GM18861 (cell line): ENCODE measurements around the gene MEOX1.

Experiments
- ATAC-seq: cut with Tn5 transposase; IDR thresholded peaks from one replicate; pipeline ENCODE4 v1.9.1; 2021; ENCODE audit not compliant: unreplicated experiment

Gene MEOX1

DNA sequence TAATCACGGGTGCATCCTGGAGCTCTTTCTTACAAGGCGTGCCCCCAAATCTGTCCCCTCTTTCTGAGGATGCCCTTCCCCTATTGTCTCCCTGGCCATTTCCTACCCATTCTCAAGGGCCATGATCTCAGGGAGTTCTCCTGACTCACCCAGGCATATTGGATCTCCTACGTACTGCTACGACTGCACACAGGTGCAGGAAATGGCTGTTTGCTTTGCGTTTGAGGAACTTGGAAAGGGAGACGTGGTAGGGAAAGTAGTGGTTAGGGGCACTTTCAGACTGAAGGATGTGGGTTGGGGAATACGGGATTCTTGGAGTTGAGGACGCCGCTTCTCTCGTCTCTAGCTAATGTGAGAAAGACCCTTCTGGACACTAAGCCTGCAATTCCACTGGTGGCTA, 18.7 kb upstream of the MEOX1 start:
- no peak for ATAC-seq

DNA sequence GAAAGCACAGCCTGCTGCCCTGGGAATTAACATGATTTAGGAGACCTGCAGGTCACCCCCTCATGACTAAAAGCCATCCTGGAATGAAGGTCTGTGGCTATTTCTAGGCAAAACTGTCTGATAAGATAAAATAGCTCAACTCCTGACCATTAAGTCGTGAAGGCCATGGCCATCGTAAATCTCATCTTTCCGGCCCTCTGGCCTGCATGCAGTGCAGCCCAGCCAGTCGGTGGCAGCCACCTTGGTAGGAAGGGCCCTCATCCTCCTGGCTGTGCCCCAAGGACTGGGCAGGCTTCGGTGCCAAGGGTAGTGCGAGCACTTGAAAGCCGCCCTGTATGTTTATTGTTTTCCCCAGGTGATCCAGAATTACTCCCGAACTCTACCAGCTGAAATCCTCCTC, 18.2 kb upstream of the MEOX1 start:
- ATAC-seq, result no peak

DNA sequence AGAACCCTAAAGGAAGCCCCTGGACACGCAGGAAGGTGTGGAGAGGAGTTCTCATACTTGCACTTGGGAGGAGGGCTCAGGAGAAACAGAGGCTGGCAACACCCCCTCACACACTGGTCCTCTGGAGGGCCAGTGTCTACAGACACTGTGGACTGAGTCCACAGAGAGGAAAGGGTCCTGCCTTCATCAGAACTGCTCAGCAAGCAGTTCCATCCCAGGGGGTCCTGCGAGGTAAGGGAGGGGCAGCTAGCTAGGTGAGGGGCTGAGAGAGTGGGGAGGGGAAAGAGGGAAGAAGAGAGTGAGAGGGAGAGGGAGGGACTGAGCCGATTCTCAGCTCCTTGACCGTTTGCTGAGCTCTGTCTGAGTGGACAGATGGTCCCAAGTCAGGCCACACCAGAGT, 17.7 kb upstream of the MEOX1 start:
- no peak for ATAC-seq

DNA sequence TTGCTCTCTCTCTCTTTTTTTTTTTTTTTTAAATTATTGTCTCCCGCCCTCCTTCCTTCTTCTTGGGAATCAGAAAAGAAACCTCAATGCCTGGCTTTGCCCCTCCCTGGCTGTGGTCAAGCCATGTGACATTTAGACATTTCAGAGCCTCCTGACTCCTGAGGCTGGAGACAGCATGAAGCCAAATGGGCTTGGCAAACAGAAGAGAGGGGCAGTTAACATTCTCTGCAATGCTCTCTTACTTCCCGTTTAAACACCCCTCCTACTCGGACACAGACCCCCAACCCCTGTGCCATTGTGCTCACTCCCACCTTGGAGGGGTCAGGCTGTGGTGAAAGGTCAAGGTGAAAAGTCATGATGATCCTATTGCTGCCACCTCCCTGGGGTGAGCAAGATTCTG, 14.7 kb upstream of the MEOX1 start:
- ATAC-seq, result no peak

DNA sequence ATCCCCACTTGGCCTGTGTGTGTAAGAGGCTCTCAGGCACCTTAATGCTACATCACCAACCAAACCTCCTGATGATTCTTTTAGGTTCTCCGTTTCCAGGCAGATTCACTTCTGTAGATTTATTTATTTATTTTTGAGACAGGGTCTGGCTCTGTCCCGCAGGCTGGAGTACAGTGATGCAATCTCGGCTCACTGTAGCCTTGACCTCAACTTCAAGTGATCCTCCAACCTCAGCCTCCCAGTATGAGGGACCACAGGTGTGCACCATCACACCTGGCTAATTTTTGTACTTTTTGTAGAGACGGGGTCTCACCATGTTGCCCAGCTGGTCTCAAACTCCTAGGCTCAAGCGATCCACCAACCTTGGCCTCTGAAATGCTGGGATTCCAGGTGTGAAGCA, 12.7 kb upstream of the MEOX1 start:
- ATAC-seq, result no peak

DNA sequence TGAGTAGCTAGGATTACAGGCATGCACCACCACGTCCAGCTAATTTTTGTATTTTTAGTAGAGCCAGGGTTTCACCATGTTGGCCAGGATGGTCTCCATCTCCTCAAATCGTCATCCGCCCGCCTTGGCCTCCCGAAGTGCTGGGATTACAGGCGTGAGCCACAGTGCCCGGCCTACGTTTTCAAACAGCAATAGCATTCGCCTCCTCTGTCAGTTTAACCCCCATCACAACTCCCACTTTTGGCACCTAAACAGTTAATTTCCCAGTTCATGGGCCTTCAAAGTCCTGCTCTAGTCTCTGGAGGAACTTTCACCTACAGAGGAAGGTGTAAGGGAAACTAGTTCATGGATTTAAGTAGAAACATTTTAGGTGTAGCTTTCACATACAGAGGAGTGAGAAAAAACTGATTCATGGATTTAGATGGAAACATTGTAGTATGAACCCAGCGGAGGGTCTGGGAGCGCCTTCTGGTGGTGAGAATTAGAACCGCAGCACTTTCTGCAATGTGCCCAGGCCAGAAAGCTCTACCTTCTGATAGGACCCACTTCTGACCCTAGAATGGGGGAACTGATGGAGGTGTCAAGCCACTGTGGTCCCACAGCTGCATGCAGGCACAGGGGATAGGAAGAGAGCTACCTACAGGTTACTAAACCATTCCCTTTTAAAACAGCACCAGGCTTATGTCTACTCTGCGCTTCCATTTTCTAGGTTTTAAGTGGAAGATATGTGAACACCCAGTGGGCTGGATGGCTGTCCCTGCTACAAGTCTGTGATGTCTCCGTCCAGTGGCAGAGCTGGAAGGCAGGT, 12.0 kb upstream of the MEOX1 start:
- ATAC-seq, result no peak

DNA sequence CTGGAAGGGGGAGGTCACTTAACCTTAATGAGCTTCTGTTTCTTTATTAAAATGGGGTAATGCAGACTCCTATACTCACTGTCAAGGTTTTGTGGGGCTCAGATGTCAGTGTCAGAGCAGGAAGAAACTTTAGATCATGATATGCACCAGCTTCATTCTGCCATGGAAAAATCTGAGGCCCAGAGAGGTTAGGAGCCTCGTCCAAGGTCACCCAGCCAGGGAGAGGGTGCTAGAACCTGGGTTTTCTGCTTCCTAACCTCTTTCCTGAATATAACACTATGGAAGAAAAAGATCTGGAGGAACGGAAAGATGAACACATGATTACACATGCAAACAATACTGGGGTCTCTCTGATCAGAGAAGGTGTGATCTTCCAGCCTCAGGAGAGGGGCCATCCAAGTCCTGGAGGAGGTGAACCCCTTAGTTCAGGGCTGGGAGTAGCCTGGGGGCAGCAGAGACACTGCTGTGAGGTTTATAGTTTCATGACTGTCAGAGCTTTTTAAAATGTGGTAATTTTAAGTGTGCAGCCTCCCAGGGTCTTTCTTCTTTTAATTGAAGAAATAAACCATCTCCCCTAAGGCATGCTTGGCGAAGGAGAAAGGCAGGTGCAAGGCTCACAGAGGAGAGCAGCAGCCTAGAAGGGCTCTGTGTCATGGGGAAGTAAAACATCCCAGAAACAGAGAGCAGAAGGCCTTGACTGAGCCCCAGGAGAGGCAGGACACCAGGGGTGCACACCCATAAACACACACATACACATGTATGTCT, 10.2 kb upstream of the MEOX1 start:
- ATAC-seq, result no peak

DNA sequence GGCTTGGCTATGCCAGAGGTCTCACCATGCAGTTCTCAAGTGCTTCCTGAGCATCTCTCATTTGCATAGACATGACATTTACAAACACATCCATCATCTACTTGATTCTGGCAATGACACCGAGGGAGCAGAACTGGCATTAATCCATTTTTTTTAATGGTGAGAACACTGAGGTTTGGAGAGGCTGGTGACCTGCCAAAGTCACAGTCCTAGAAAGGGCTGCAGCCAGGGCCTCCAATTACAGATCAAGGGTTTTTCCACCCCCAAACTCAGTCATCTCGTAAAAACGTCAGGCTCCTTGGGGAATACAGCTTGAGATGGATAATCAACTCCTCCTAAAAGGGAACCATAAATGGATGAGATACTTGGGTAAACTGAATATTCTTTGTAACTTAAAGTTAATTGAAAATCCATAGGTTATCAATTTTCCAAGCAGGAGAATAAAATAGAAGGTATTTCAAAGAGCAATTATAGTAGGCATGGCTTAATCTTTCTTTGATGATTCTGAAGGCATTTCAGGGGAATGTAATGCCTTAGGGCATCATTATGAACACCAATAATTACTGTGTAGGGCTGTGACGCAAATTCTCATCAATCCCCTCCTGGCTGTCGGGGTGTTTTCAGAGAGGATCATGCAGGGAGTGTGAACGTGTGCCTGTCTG, 9.4 kb upstream of the MEOX1 start:
- ATAC-seq, result no peak

DNA sequence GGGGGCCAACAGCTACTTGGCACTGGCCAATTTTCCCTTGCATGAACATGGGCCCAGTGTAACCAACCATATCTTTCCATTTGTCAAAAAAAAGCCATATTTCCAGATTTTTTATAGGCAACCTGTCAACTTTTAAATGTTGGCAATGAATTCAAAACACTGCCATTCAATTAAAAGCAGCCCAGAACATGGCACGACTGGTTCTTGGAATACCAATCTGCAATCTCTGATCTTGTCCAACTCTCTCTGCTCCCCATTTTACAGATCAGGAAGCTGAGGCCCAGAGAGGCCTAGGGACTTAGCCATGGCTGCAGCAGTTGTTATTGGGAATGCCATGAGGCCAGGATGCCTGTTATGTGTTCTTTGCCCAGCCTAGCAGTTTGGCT, 8.9 kb upstream of the MEOX1 start:
- ATAC-seq, result no peak

DNA sequence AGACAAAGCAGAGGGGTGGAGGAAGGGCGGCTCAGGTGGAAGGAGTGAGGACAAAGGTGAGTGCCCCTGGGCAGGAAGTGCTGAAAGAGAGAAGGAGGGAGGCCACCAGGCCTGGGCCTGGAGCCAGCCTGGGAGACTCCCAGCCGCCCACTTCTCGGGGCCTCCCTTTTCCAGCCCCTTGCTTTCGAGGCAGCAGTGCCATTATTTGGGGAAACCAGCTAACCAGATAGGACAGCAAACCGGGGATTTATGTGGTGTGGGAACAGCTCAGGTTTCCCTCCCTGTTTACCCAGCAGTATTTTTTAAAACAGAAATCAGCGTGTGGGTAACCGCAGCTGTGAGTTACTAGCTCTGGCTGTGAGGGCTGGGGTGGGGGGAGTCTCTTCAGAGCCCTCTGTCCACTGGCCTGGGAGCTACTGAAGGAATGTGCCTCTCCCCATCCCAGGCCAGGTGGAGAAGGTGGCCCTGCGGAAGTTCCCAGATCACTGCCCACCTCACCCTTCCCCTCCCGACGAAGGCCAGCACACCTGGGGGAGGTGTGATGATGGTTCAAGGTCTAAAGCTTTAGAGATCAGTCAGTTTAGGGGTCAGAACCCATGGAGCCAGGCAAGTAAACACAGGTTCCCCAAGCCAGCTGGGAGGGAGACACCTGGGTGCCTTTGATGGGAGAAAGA, 8.4 kb upstream of the MEOX1 start:
- no peak for ATAC-seq

DNA sequence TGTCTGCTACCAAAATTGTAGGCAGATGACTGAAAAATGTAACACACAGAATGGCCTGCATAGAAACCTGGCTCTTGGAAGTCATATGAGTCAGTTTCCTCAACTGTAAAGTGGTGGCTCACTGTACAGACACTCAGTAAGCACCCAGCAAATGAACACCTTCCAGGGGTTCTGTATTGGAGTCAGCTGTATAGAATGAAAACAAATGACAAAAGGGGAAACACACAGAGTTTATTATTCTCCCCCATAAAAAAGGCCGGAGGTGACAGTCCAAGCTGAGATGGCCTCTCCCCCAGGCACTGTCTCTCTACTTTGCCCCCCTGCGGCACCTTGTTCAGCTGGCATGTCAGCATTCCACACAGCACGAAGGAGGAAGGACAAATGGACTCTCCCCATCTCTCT, 6.2 kb upstream of the MEOX1 start:
- ATAC-seq, result no peak

DNA sequence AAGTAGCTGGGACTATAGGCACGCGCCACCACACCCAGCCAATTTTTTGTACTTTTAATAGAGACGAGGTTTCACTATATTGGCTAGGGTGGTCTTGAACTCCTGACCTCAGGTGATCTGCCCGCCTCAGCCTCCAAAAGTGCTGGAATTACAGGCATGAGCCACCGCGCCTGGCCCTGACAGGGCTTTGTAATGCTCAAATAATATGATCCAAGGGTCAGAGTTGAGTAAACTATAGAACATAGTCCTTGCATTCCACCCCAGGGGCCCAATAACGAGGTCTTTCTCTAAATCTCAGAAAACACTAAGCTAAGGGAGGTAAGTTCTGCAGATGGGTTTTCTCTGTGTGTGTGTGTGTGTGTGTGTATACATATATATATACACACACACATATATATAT, 5.8 kb upstream of the MEOX1 start:
- ATAC-seq, result no peak

DNA sequence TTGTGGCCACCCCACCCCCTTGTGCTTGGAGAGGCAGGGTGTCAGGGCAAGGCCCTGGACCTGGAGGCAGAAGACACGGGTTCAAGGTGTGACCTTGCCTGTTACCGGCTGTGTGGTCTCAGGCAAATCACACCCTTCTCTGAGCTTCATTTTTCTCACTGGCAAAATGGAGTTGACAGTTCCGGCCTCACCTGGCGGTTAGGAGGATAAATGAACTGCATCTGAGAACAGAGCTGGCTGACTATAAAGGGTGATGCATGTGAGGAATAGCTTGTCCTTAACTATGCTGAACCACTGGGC, 4.2 kb upstream of the MEOX1 start:
- ATAC-seq, result no peak

DNA sequence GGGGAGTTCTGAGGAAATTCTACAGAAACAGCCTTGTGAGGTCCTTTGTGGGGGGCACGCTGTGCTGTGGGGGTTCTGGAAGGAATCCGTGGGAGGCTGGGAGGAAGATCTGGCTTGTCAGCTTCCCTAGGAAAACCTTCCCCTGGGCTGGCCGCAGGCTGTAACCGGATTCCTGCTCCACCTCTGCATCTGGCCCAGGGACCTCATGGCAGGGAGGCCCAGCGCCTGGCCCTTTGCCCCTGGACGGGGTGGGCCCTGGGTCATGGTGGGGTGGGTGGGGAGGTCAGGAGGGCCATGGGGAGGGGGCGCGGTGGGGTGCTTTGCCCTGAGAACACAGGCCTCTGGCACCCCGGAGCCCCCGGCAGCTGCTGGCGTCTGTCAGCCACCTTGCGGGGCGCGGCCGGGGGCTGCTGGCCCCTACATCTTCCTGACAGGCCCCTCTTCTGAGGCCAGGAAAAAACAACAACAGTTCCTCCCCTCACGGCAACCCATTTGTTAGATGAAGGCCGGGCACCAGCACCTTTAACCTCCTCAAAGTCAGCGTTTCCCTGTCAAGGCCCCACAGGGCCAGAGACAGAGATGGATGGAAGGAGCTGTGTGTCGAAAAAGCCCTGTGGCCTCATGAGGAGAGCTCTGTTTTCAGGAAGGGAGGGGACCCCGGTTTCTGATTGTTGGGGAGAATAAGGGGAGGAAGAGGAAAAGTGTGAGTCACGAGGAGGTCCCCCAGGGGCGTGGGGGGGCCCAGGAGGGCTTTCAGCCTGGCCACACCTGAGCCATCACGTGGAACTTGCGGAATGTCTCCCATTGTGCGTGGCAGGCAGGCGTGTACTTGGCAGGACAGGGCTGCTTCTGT, 3.6 kb upstream of the MEOX1 start:
- ATAC-seq, result no peak

DNA sequence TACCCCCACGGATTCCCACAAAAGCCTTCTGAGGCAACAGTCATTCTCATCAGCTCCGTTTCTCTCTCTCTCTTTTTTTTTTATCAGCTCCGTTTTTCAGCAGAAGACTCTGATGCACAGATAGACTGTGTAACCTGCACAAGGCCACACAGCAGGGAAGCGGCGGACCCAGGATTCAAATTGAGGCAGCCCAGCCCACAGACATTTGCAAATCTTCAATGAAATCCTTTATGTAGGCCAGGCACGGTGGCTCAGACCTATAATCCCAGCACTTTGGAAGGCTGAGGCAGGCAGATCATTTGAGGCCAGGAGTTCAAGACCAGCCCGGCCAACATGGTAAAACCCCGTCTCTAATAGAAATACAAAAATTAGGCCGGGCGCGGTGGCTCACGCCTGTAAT, 2.4 kb upstream of the MEOX1 start:
- no peak for ATAC-seq

DNA sequence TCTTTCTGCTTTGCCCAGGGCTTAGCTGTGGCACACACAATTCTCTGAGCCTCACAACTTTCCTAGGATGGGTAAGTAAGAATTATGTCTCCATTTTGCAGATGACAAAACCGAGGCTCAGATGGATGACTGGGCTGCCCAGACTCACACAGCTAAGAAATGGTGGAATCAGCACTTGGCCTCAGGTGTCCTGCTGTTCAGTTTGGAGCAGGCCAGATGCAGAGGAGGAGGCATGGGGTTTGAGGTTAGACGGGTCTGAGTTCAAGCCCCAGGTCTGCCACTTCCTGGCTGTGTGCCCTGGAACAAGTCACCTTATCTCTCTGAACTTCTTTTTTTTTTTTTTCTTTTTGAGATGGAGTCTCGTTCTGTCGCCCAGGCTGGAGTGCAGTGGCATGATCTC, 1.7 kb upstream of the MEOX1 start:
- ATAC-seq, result no peak

DNA sequence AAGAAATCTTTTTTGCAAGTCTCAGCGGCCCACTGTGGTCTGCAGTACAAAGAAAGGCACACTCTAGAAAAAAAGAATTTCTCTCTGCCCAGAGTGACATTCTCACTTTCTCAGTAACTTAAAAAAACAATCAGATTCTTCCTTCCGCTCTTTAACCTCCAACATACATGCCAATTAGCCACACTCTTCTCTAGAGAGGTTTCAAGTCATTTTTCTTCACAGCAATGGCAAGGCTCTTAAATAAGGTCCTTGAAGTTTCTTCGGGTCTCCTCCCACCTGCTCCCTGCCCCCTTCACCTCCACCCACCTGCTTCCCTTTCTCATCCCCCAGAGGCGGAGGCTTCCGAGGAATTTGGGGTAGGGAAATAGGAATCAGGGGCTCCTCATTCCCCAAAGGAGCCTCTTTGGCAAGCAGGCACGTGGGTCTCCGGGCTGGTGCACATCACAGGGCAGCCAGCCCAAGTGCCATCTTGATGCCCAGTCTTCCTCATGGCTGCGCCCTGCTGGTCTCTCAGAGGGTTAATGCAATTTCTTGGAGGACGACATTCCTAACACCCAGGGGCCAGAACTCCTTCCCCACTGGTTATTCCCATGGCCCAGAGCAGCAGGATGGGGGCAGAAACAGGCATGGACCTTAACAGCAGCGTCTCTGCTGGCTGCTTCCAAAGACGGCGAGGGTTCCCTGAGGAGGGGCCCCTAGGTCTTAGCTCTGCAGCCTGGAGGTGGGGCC, 855 bp upstream of the MEOX1 start:
- ATAC-seq, result no peak

DNA sequence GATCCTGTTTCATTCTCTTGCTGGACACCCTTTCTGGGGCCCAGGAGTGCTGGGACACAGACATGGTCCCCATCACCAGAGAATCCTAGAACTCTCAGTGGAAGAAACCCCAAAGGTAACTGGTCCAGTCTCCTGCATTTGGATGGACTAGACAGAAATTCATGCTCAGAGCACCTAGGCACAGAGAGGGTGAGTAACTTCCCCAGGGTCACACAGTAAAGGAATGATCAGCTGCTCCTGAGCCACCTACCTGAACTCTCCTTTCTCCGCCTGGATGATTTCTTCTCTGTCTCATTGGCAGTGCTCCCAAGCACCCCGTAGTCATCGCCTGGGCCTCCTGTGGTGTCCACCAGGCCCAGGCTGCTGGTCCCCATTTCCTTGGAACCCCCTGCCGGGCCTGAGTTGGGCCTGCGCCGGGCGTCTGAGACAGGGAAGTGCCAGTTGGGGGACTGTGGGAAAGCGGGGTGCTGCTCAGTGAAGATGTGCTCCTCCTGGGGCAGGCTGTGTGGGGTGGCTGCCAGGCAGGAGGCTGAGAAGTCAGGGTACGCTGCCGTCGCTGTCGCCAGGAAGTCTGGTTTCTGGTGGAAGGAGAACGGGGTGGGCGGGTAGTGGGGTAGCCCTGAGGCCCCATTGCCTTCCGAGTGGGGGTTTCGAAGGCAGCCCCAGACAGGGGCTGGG, 767 bp downstream of the MEOX1 start:
- ATAC-seq, result no peak

DNA sequence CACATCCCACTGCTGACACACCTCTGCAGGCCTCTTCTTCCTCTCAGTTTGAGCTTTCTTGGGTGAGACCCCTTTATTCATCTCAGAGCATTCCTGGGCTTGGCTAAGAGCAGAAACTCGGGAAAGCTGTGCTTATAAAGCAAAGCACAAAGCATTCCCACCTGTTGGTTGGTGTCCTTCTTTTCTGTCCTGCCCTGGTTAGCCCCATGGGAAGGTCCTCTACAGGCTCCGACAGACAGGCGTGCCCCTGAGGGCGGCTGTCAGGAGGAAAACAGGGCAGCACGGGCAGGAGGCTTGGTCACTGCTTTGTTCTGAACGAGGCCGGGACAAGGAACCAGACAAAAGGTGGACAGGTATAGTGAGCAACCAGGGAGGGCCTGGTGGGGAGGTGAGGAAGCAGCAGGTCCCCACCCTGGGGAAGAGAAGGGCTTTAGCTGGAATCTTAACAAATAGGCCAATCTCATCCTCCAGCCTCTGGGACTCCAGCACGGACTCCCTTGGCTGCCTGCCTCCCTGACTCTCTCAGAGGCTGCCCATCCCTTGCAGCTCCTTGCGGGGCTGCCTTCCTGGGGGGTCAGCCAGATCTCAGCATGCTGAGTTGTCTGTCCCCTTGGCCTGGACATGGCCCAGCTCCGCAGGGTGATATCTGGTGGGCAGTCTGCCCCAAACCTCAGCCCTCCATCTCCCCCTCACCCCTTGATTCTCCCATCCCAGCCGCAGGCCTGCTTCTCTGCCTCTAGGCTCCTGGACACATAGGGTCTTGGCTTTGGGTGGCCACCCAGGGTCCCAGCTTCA, 1.7 kb downstream of the MEOX1 start:
- ATAC-seq, result no peak
